Spleen (tissue), 7 donors: ENCODE results near the gene CYB561D1.
"Not testable (repeated sequence)": the region's sequence is repeated elsewhere in the genome, so short reads cannot be mapped to it uniquely, and the experiment has no call there.

Source experiments
- POLR2A ChIP-seq, 3 donors: fragments of 450-650 bp; IDR thresholded peaks; one replicate each; pipeline ENCODE4 v1.5.1; 2017; ENCODE audit warnings: antibody characterized with exemption in 3 of 3, mild to moderate bottlenecking in 1 of 3
- TF ChIP-seq, protein P1 (sequence below), 11 experiments: fragments of 200-600 bp in 7 of 11; fragments of 450-650 bp in 4 of 11; sonication (generic) in 4 of 11; IDR thresholded peaks in 8 of 11; conservative IDR thresholded peaks in 3 of 11; 1 replicate in 7 of 11; 2 replicates in 4 of 11; pipeline versions ENCODE4 v1.4.0 to v1.8.0; 2016 to 2021; ENCODE audit warnings: antibody characterized with exemption in 11 of 11, inconsistent platforms in 4 of 11, mild to moderate bottlenecking in 1 of 11
- donor health status: DM: no; HTN: no; CAD: no; lungs with moderate emphysema.
- donor health status: DM: no; HTN: no; CAD: no.
- donor health status: DM: no; HTN: no; CAD: no.

- not testable (repeated sequence) for TF ChIP-seq POLR2A (IDR thresholded peaks at IDR 0.05)
- TF ChIP-seq, protein P1, sequence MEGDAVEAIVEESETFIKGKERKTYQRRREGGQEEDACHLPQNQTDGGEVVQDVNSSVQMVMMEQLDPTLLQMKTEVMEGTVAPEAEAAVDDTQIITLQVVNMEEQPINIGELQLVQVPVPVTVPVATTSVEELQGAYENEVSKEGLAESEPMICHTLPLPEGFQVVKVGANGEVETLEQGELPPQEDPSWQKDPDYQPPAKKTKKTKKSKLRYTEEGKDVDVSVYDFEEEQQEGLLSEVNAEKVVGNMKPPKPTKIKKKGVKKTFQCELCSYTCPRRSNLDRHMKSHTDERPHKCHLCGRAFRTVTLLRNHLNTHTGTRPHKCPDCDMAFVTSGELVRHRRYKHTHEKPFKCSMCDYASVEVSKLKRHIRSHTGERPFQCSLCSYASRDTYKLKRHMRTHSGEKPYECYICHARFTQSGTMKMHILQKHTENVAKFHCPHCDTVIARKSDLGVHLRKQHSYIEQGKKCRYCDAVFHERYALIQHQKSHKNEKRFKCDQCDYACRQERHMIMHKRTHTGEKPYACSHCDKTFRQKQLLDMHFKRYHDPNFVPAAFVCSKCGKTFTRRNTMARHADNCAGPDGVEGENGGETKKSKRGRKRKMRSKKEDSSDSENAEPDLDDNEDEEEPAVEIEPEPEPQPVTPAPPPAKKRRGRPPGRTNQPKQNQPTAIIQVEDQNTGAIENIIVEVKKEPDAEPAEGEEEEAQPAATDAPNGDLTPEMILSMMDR (IDR thresholded peaks at IDR 0.05 in 8 of 11, conservative IDR thresholded peaks at IDR 0.05 in 3 of 11): not testable (repeated sequence)
These were observed 47.8 kb upstream of the CYB561D1 start for GRCh38 chr1:109445949-109446695.
